Ascending aorta (tissue), 2 donors: ENCODE measurements around the gene CACNG4. TPM values are rescaled to one million over a fixed set of nuclear protein-coding genes. Genes with fewer than 3 reads are reported as not detected.

ENCODE experiments used
- DNase-seq, 2 donors: peaks; one replicate each; pipeline ENCODE4 v3.0.0-alpha.2; 2019; ENCODE audit warnings: low spot score in 2 of 2
- H3K27ac ChIP-seq, 2 donors: fragments of 200-600 bp; sonication (generic); one replicate each; pipeline ENCODE4 v1.5.1; 2016 to 2017; ENCODE audit warnings: mild to moderate bottlenecking in 1 of 2
- H3K27me3 ChIP-seq: fragments of 200-600 bp; sonication (generic); one replicate; pipeline ENCODE4 v1.5.1; 2017
- H3K36me3 ChIP-seq, 2 donors: fragments of 200-600 bp; sonication (generic); one replicate each; pipeline ENCODE4 v1.5.1; 2016
- H3K4me1 ChIP-seq, 2 donors: fragments of 200-600 bp; sonication (generic); one replicate each; pipeline ENCODE4 v1.5.1; 2016 to 2017; ENCODE audit warnings: mild to moderate bottlenecking in 1 of 2
- H3K4me3 ChIP-seq, 2 donors: fragments of 200-600 bp; sonication (generic); one replicate each; pipeline ENCODE4 v1.5.1; 2016 to 2017; ENCODE audit warnings: mild to moderate bottlenecking in 1 of 2
- H3K9me3 ChIP-seq, 2 donors: fragments of 200-600 bp; sonication (generic); one replicate each; pipeline ENCODE4 v1.5.1; 2016
- intact Hi-C: fragments of 100-400 bp; cut with DNase I; formaldehyde crosslinking; loops from one replicate; pipeline ENCODE4 v1.15.1; 2023
- total RNA-seq: library from RNA; depleted of rRNA; stranded (reverse); fragments of >200 nt; gene quantifications from one replicate; pipeline ENCODE4 v1.1.0, GENCODE V29; 2016
- TF ChIP-seq, protein P1 (sequence below), 3 experiments: fragments of 200-600 bp in 2 of 3; fragments of 450-650 bp in 1 of 3; sonication (generic) in 2 of 3; IDR thresholded peaks; one replicate each; pipeline ENCODE4 v1.5.1; 2016 to 2019; ENCODE audit warnings: antibody characterized with exemption in 3 of 3, mild to moderate bottlenecking in 1 of 3, moderate library complexity in 1 of 3

CACNG4 gene
- total RNA-seq, 1 donor from 2014 or later = not detected

DNA sequence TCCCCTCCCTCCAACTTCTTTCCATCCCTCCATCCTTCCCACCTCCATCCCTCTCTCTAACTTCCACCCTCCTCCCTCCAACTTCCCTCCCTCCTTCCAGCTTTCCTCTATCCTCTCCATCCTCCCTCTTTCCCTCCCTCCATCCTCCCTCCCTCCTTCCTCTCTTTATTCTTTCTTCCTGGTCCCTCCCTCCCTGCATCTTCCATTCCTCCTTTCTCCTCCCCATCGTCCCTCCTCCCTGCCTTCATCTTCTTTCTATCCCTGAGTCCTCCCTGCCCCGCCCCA is 11.8 kb downstream of the CACNG4 start:
- Histone ChIP-seq H3K27me3 (no peaks in the 10 kb centered on the region), H3K4me1 (no peaks in the 10 kb centered on the region), H3K27ac (no peak overlapping the region), H3K4me3 (no peak overlapping the region), H3K36me3 (no peaks in the 10 kb centered on the region), H3K9me3 (no peaks in the 10 kb centered on the region)
- intact Hi-C loops = no loop called here
- DNase-seq = no peak
- TF ChIP-seq, protein P1, sequence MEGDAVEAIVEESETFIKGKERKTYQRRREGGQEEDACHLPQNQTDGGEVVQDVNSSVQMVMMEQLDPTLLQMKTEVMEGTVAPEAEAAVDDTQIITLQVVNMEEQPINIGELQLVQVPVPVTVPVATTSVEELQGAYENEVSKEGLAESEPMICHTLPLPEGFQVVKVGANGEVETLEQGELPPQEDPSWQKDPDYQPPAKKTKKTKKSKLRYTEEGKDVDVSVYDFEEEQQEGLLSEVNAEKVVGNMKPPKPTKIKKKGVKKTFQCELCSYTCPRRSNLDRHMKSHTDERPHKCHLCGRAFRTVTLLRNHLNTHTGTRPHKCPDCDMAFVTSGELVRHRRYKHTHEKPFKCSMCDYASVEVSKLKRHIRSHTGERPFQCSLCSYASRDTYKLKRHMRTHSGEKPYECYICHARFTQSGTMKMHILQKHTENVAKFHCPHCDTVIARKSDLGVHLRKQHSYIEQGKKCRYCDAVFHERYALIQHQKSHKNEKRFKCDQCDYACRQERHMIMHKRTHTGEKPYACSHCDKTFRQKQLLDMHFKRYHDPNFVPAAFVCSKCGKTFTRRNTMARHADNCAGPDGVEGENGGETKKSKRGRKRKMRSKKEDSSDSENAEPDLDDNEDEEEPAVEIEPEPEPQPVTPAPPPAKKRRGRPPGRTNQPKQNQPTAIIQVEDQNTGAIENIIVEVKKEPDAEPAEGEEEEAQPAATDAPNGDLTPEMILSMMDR (IDR thresholded peaks at IDR 0.05) = no peak

DNA sequence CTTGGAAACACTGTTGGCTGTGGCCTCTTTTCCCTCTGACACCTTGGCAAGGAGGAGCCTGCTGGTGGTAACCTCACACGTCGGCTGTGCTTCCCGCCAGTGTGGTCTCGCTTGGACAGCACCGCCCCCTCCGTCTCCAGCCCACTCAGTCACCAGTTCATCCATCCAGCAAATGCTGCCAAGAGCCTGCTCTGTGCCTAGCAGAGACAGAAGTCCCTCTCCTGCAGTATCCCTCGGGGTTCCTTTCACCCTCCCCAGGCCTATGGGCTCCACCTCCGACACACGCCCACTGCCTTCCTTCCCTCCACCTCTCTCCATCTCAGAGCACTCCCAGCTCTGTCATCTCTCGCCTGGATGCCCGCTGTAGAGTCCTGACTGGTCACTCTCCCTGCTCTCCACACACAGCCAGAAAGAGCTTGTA is 12.3 kb downstream of the CACNG4 start:
- Histone ChIP-seq H3K27me3 (no peaks in the 10 kb centered on the region), H3K4me1 (no peaks in the 10 kb centered on the region), H3K36me3 (no peaks in the 10 kb centered on the region), H3K27ac (no peak overlapping the region), H3K9me3 (no peaks in the 10 kb centered on the region), H3K4me3 (no peak overlapping the region)
- intact Hi-C loops = no loop called here
- DNase-seq = no peak
- TF ChIP-seq, protein P1 (IDR thresholded peaks at IDR 0.05) = no peak

DNA sequence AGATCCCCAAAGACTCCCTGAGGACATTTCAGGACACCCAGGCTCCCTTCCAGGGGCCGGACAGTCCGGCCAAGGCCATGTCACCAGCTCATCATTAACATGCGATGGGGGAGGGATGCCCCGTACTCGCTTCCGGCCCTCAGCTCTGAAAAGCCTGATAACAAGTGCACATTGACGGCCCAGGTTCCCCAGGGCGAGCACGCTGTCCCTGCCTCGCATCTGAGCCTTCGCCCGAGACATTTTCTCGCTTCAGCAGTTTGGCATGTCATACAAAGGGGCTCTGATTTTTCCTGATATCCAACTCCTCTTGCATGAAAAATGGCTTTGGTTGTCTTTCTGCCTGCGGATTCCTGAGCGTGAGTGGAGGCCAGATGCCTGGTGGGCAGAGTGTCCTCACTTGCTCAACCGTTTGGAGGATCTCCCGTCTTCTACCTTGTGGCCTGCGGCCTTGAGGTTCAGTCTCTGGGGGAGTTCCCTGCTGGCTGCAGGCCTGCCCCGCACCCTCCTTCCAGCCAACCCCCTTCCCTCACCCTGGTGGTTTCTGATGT is 14.1 kb downstream of the CACNG4 start:
- Histone ChIP-seq H3K27ac (no peak overlapping the region), H3K9me3 (no peaks in the 10 kb centered on the region), H3K4me1 (no peaks in the 10 kb centered on the region), H3K36me3 (no peaks in the 10 kb centered on the region), H3K4me3 (no peak overlapping the region), H3K27me3 (no peaks in the 10 kb centered on the region)
- no peak for DNase-seq
- TF ChIP-seq, protein P1 (IDR thresholded peaks at IDR 0.05) = no peak
- intact Hi-C loops = no loop called here

DNA sequence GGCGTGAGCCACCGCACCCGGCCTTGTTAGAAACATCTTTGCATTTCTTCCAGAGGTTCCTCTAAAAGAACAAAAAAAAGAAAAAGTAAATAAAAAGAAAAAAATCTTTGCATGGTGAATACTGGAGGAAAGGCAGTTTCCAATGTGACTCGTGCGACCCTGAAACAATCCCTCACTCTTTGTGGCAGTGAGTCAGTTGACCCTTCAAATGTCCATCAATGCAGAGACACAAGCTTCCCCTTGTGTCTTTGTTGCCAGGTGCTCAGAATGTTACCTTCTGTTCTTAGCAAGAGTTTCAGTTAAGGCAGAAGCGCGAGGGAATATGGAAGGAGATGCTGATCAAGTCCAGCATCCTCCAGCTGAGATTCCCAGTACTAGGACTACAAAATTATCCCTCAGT is 16.4 kb downstream of the CACNG4 start:
- no peak overlapping the region for H3K4me3 ChIP-seq
- DNase-seq = no peak
- H3K27me3 ChIP-seq = no peaks in the 10 kb centered on the region
- no peaks in the 10 kb centered on the region for H3K9me3 ChIP-seq
- intact Hi-C loops = no loop called here
- TF ChIP-seq, protein P1 (IDR thresholded peaks at IDR 0.05) = no peak
- H3K4me1 ChIP-seq = no peaks in the 10 kb centered on the region
- no peak overlapping the region for H3K27ac ChIP-seq
- no peaks in the 10 kb centered on the region for H3K36me3 ChIP-seq

DNA sequence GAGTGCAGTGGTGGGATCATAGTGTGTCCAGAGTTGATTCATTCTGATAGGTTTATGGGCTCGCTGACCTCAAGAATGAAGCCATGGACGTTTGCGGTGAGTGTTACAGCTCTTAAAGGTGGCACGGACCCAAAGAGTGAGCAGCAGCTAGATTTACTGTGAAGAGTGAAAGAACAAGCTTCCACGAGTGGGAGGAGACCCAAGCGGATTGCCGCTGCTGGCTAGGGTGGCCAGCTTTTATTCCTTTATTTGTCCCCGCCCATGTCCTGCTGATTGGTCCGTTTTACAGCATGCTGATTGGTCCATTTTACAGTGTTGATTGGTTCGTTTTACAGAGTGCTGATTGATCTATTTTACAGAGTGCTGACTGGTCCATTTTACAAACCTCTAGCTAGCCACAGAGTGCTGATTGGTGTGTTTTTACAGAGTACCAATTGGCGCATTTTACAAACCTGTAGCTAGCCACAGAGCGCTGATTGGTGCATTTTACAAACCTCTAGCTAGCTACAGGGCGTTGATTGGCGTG is 17.5 kb downstream of the CACNG4 start:
- TF ChIP-seq, protein P1 (IDR thresholded peaks at IDR 0.05) = no peak
- intact Hi-C loops = no loop called here
- H3K4me3 ChIP-seq = no peak overlapping the region

More for the DNA sequence above, 17.5 kb downstream of the CACNG4 start:
- Histone ChIP-seq H3K9me3 (no peaks in the 10 kb centered on the region), H3K4me1 (no peaks in the 10 kb centered on the region), H3K27me3 (no peaks in the 10 kb centered on the region), H3K36me3 (no peaks in the 10 kb centered on the region), H3K27ac (no peak overlapping the region)
- DNase-seq = no peak
